OCI-LY1 (cell line): ENCODE data around the gene ARID5B.

Experiments
- CTCF ChIP-seq: fragments of 200-600 bp; sonication (generic), shearing (Covaris generic); IDR thresholded peaks from 2 replicates; pipeline ENCODE4 v1.5.1; 2017; ENCODE audit warnings: mild to moderate bottlenecking, antibody characterized with exemption, low read length, moderate library complexity, mixed read lengths
- EZH2 ChIP-seq: fragments of 200-600 bp; sonication (generic), shearing (Covaris generic); IDR thresholded peaks from 2 replicates; pipeline ENCODE4 v1.8.0; 2017; ENCODE audit warnings: borderline replicate concordance, mixed run types, mild to moderate bottlenecking, antibody characterized with exemption, low read length, moderate library complexity, mixed read lengths

GRCh38 chr10:61987537-61987936 is 86.0 kb downstream of the ARID5B start:
- no peak for TF ChIP-seq CTCF
- TF ChIP-seq EZH2 = no peak
